HG02973 (cell line): Measurements from ENCODE around the gene DOCK2.
A peak's percentile ranks its signal among the peaks of the same experiment; 100 is the strongest.
"Not testable (repeated sequence)": the region's sequence is repeated elsewhere in the genome, so short reads cannot be mapped to it uniquely, and the experiment has no call there.

ENCODE experiments used
- ATAC-seq: cut with Tn5 transposase; IDR thresholded peaks from one replicate; pipeline ENCODE4 v1.9.1; 2021; ENCODE audit warnings: moderate library complexity; ENCODE audit not compliant: unreplicated experiment

DOCK2 gene

DNA sequence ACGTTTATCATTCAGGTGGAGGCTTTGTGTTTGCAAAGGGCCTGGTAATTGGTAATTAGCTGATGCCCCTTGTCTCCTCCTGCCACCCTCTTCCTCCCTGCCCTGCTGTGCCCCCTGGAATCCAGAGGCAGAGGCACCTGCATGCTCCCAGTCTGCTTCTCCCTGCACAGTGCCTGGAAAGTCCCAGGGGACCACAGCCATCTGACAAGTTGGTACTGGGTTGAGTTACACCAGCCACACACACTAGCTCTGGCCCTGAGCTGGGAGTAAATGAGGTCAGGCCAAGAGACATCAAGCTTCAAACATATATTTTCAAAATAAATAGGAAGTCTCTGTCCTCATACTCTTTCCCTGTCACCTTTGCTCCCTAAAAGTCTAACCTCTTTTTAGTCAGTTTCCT lies 286.9 kb downstream of the DOCK2 start:
- peak; percentile 56 for ATAC-seq

- no peak for ATAC-seq
These were observed 296.1 kb downstream of the DOCK2 start for GRCh38 chr5:169933127-169933526.

- no peak for ATAC-seq
These were observed 296.5 kb downstream of the DOCK2 start for GRCh38 chr5:169933616-169934015.

- no peak for ATAC-seq
These were observed 297.9 kb downstream of the DOCK2 start for GRCh38 chr5:169934990-169935389.

DNA sequence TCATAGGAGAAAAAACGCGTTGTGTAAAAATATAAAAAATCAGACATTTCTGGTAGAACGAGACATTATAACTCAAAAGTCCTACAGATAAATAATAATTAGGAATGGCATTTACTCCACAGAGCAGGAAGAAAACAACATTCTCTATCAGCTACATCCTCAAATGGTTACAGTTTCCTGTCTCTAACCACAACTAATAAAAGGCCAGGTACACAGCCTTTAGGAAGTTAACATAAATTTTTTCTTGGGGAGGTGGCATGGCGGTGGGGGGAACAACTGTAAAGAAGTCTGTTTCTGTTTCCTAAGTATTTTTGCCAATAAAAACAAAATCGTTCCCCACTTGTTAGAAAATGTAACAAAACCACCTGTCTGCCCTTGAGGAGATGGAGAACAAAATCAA lies 298.7 kb downstream of the DOCK2 start:
- ATAC-seq, result no peak

- ATAC-seq, result no peak
These were observed 301.4 kb downstream of the DOCK2 start for GRCh38 chr5:169938439-169938838.

GRCh38 chr5:169939731-169940130 lies 302.7 kb downstream of the DOCK2 start:
- no peak for ATAC-seq

- ATAC-seq, result no peak
These were observed 304.5 kb downstream of the DOCK2 start for GRCh38 chr5:169941542-169941941.

GRCh38 chr5:169942181-169942580 lies 305.1 kb downstream of the DOCK2 start:
- no peak for ATAC-seq

DNA sequence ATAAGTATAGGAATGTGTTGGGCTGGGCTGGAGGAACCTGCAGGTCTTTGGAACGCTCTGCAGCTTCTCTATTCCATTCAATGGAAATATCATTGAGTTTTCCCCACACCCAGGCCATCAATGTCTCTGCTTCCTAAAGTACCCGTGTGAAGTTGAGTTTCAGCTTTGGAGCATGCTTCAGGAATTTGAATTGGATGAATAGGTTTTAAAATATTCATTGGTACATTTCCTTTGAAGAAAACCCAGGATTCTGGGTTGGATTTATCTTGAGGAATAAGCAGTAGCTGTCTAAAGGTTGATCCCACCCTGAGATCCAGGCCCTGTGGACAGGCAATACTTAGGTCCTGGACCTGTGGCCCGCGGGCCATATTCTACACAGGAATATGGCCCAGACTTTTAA lies 306.0 kb downstream of the DOCK2 start:
- ATAC-seq, result no peak

DNA sequence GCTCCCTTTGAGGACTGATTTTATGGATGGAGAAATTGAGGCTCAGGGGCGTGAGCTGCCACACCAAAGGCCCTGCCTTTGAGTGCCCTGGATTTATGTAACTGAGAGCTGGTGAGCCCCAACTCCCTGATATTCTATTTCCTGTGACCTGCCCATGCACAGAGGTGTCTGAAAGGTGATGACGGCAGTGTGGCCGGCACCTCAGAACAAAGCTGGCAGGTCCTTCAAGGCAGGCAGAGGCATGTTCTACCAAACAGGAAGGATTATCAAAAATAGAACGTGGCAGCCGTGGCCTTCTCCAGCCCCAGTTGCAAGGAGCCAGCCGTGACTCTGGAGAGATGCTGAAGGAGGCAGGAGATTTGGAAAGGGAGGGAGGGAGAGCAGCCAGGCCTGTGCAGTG lies 307.0 kb downstream of the DOCK2 start:
- no peak for ATAC-seq

GRCh38 chr5:169944922-169945680 lies 308.0 kb downstream of the DOCK2 start:
- ATAC-seq, result no peak

GRCh38 chr5:169945831-169946261 lies 308.8 kb downstream of the DOCK2 start:
- no peak for ATAC-seq

- no peak for ATAC-seq
These were observed 309.7 kb downstream of the DOCK2 start for GRCh38 chr5:169946743-169947295.

DNA sequence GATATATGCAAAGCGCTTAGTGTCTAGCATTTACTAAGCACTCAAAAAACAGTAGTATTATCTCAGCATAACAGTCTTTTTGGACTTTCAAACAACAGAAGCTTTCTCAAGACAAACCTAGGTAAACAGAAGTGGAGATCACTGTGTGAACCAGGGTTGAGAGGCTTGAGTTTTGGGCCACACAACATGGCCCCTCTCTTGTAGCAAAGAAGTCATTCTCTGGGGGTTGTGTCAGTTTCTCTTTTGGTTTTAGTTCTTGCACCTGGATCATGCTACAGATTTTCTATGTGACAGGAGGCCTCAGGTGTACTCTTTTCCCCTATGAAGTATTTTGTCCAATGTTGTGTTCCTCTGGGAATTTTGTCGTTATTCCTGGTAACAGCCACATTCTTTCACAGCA lies 313.3 kb downstream of the DOCK2 start:
- ATAC-seq, result no peak

- not testable (repeated sequence) for ATAC-seq
These were observed 316.1 kb downstream of the DOCK2 start for GRCh38 chr5:169953196-169953595.

- ATAC-seq, result no peak
These were observed 317.7 kb downstream of the DOCK2 start for GRCh38 chr5:169954786-169955185.

DNA sequence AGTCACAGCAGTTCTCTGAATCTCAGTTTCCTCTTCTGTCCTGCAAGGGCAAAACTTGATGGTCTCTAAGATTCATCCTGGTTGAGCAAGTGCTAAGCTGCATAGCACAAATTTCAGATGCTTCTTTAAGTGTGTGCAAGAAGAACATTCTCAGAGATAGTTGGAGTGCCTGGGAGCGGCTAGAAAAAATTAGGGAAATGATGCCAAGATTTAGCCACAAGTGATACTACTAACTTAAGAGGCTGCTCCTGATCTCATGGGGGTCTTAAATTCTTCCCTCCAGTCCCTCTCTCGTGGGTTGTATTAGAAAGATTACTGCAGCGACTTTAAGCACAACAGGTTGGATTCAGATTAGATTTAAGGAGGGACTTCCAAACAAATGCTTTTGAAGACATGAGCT lies 319.1 kb downstream of the DOCK2 start:
- ATAC-seq, result no peak

GRCh38 chr5:169956756-169957155 lies 319.7 kb downstream of the DOCK2 start:
- ATAC-seq, result no peak

DNA sequence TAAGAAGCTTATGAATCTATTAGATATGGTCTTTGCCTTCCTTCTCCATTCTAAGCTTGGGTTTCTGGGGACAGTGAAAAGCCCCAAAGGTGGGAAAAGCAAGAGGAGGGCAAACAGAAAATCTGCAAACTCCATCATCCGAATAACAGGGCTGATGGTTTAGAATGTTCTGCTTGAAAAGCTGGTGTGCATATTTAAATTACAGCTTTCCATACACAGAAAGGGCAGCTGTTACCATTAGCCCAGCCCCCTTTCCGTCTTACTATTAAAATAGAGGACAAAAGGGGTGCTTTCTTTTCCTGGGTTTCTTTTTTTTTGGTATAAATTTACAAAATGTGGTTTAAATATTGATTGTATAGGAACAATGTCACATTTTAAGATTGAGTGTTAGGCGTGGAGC lies 321.2 kb downstream of the DOCK2 start:
- ATAC-seq, result no peak

GRCh38 chr5:169960659-169961058 lies 323.6 kb downstream of the DOCK2 start:
- ATAC-seq, result no peak

- no peak for ATAC-seq
These were observed 327.2 kb downstream of the DOCK2 start for GRCh38 chr5:169964246-169964645.

GRCh38 chr5:169970339-169970738 lies 333.3 kb downstream of the DOCK2 start:
- no peak for ATAC-seq
